Stimulated activated CD4-positive, alpha-beta T cell treated with anti-CD3 and anti-CD28 coated beads, Interleukin-1b, Interleukin-23, amount 100 ng/mL, for 1 hour (primary cell): ENCODE results near the gene NUBPL.
"Not testable (repeated sequence)": the region's sequence is repeated elsewhere in the genome, so short reads cannot be mapped to it uniquely, and the experiment has no call there.

ENCODE experiments used
- DNase-seq, 2 donors: peaks; one replicate each; pipeline ENCODE4 v3.0.0-alpha.2; 2020; ENCODE audit warnings: low read depth in 2 of 2

Gene NUBPL

DNA sequence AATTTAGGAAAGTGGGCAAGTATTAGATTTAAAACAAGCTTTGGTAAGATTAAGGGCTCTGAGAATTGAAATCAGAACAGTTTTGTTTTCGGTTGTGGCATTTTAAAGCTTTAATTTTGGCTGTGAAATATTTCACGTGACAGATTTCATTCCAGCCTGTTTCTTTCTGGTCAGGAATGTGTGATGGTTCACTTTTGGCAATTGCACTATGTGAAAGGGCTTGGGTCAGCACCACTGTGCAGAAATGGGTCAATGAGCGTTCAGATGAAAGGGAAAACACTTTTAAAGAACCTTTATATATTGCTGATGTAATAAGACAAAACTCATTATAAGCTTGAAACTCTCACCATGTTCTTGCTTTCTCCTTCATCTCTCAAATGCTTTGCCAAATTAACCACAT is 17.1 kb downstream of the NUBPL start:
- no peak for DNase-seq

GRCh38 chr14:31578792-31579501 is 17.7 kb downstream of the NUBPL start:
- no peak for DNase-seq

GRCh38 chr14:31580234-31580633 is 19.0 kb downstream of the NUBPL start:
- DNase-seq: no peak

GRCh38 chr14:31582286-31582691 is 21.1 kb downstream of the NUBPL start:
- DNase-seq: no peak

DNA sequence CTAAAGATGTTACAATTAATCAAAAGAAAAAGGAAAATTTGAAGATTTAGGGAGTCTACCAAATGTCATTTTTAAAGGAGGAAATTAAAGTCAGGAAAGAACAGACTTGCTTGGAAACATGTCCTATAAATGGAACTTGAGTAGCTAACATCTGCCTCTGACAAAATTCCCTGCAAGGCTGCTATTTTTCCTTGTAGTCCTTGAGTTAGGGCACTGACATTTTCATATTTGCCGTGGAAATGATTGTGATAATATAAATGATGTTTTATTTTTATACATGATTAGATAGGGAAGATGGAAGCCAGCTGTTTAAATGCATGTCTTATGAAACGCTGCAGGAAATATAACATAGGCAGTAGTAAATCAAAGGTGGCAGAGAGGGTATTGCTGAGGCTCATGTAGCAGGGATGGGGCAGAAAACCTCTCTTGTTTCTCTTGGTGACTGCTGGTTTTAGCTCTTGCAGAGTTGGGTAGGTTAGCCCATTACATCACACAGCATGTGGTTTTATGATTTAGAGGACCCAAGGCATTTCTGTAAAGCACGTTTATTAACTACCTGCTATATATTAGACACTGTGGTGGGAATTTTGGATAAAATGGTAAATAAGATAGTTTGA is 21.7 kb downstream of the NUBPL start:
- no peak for DNase-seq

GRCh38 chr14:31590206-31590605 is 29.0 kb downstream of the NUBPL start:
- no peak for DNase-seq

GRCh38 chr14:31592122-31592521 is 30.9 kb downstream of the NUBPL start:
- DNase-seq: no peak

- no peak for DNase-seq
Measured at GRCh38 chr14:31592631-31593030, 31.4 kb downstream of the NUBPL start.

GRCh38 chr14:31596342-31597095 is 35.3 kb downstream of the NUBPL start:
- no peak for DNase-seq

- DNase-seq: no peak
Measured at GRCh38 chr14:31605702-31606101, 44.5 kb downstream of the NUBPL start.

GRCh38 chr14:31611778-31612433 is 50.7 kb downstream of the NUBPL start:
- no peak for DNase-seq

GRCh38 chr14:31613188-31613587 is 52.0 kb downstream of the NUBPL start:
- DNase-seq: no peak

DNA sequence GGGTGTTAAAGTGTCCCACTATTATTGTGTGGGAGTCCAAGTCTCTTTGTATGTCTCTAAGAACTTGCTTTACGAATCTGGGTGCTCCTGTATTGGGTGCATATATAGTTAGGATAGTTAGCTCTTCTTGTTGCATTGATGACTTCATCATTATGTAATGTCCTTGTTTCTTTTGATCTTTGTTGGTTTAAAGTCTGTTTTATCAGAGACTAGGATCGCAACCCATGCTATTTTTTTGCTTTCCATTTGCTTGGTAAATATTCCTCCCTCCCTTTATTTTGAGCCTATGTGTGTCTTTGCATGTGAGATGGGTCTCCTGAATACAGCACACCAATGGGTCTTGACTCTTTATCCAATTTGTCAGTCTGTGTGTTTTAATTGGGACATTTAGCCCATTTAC is 57.7 kb downstream of the NUBPL start:
- DNase-seq: not testable (repeated sequence)

DNA sequence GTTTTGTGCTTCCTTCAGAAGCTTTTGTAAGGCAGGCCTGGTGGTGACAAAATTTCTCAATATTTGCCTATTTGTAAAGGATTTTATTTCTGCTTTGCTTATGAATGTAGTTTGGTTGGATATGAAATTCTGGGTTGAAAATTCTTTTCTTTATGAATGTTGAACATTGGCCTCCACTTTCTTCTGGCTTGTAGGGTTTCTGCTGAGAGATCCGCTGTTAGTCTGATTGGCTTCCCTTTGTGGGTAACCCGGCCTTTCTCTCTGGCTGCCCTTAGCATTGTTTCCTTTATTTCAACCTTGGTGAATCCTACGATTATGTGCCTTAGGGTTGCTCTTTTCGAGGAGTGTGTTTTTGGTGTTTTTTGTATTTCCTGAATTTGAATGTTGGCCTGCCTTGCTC is 58.2 kb downstream of the NUBPL start:
- no peak for DNase-seq

GRCh38 chr14:31620898-31621297 is 59.7 kb downstream of the NUBPL start:
- not testable (repeated sequence) for DNase-seq

GRCh38 chr14:31622060-31622459 is 60.9 kb downstream of the NUBPL start:
- no peak for DNase-seq

GRCh38 chr14:31652900-31653299 is 91.7 kb downstream of the NUBPL start:
- DNase-seq: not testable (repeated sequence)

DNA sequence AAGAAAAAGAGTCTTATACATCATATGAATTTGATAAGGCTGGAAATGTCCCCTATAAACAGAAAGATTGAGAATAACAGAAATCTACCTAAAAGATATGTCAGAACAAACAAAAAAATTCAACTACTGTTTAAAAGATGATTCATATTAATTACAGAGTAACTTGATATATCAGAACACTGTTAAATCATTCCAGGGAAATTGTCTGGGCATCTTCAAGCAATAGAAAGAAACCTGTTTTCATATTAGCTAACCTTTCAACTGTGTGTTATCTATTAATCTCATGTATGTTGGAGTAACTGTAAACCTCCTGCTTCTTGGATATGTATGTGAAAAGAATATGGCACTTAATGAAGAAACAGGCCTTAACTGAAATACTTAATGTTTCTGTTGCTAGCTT is 96.7 kb downstream of the NUBPL start:
- no peak for DNase-seq

GRCh38 chr14:31659278-31659677 is 98.1 kb downstream of the NUBPL start:
- DNase-seq: no peak

DNA sequence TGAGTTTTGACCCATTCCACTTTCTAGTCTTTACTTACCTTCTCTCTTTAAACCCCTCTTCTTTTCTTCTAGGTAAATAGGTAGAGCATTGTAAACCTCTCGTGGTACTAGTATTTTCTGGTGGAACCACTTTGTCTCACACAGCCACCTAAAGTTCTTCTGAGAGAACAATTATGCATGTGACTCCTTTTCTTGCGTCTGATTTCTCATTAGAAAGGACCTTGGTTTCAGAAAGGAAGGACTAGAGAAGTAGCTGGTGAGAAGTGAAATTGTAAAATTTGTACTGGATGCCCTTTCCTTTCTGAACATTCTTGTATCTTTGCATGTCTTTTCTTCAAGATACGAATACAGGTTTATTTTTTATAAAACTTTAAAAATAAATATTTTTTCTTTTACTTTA is 99.0 kb downstream of the NUBPL start:
- no peak for DNase-seq

- DNase-seq: no peak
Measured at GRCh38 chr14:31660728-31661127, 99.5 kb downstream of the NUBPL start.

- DNase-seq: no peak
Measured at GRCh38 chr14:31668348-31668747, 107.1 kb downstream of the NUBPL start.
